IMR-90 (cell line): ENCODE results near the gene ADAMTS17. TPM values are rescaled to one million over a fixed set of nuclear protein-coding genes. Genes with fewer than 3 reads are reported as not detected.

Source experiments
- ATAC-seq: fragments of 200-7000 bp; cut with Tn5 transposase; 2 replicates; pipeline ENCODE4 v1.9.1; 2020; ENCODE audit warnings: low read depth, mild to moderate bottlenecking, moderate library complexity
- BruUV-seq: library from RNA; stranded (reverse); fragments of 400-500 nt; replicated peaks from 2 replicates; lab custom pipeline; 2021; lab: Mats Ljungman, UMichigan
- CTCF ChIA-PET: fragments of 300-600 bp; formaldehyde crosslinking; extraction: SDS; loops from one replicate; lab custom pipeline; 2021; ENCODE audit warnings: antibody characterized with exemption; lab: Yijun Ruan, JAX
- POLR2A ChIA-PET: fragments of 300-600 bp; sonication (Branson Sonifier 250); formaldehyde crosslinking; loops from one replicate; lab custom pipeline; 2022; ENCODE audit warnings: antibody characterized with exemption; ENCODE audit not compliant: unreplicated experiment; lab: Charles Lee
- DNase-seq: peaks from one replicate; pipeline ENCODE4 v3.0.0; 2013
- H2AFZ ChIP-seq: replicated peaks from 2 replicates; pipeline ENCODE3; 2013; ENCODE audit warnings: low read length, mild to moderate bottlenecking; ENCODE audit not compliant: poor library complexity
- H2AK5ac ChIP-seq: 2 replicates; pipeline ENCODE4 v1.6.1; 2013; ENCODE audit warnings: low read depth, low read length, inconsistent platforms
- H2AK9ac ChIP-seq: replicated peaks from 2 replicates; pipeline ENCODE3; 2013; ENCODE audit warnings: mild to moderate bottlenecking, low read depth, low read length, moderate library complexity; ENCODE audit not compliant: poor library complexity
- H2BK120ac ChIP-seq: 2 replicates; pipeline ENCODE4 v1.6.1; 2013; ENCODE audit warnings: low read depth, low read length, inconsistent platforms
- H2BK15ac ChIP-seq: 3 replicates; pipeline ENCODE4 v1.6.1; 2013; ENCODE audit warnings: low read depth, low read length, inconsistent platforms
- H2BK20ac ChIP-seq: 2 replicates; pipeline ENCODE4 v1.6.1; 2013; ENCODE audit warnings: low read depth, mild to moderate bottlenecking, inconsistent platforms, low read length, moderate library complexity
- H2BK5ac ChIP-seq: 2 replicates; pipeline ENCODE4 v1.6.1; 2013; ENCODE audit warnings: mild to moderate bottlenecking, low read depth, low read length, inconsistent platforms; ENCODE audit not compliant: poor library complexity, severe bottlenecking
- H3K14ac ChIP-seq: replicated peaks from 2 replicates; pipeline ENCODE4 v1.6.1; 2013; ENCODE audit warnings: low read depth, low read length, inconsistent platforms
- H3K18ac ChIP-seq: 2 replicates; pipeline ENCODE4 v1.6.1; 2013; ENCODE audit warnings: low read depth, low read length, control low read depth
- H3K23ac ChIP-seq: 2 replicates; pipeline ENCODE4 v1.6.1; 2013; ENCODE audit warnings: low read depth, low read length, inconsistent platforms
- H3K27ac ChIP-seq: 2 replicates; pipeline ENCODE4 v1.5.1; 2013; ENCODE audit warnings: mild to moderate bottlenecking, control low read depth, low read length; ENCODE audit not compliant: insufficient read depth
- H3K27me3 ChIP-seq: 2 replicates; pipeline ENCODE4 v1.6.1; 2013; ENCODE audit warnings: low read length; ENCODE audit not compliant: control insufficient read depth, insufficient read depth
- H3K36me3 ChIP-seq: 2 replicates; pipeline ENCODE4 v1.6.1; 2013; ENCODE audit warnings: low read length, mixed read lengths; ENCODE audit not compliant: control insufficient read depth, insufficient read depth
- H3K4ac ChIP-seq: 2 replicates; pipeline ENCODE4 v1.6.1; 2013; ENCODE audit warnings: low read depth, low read length, inconsistent platforms
- H3K4me1 ChIP-seq: 2 replicates; pipeline ENCODE4 v1.6.1; 2013; ENCODE audit warnings: low read length, mixed read lengths; ENCODE audit not compliant: control insufficient read depth, insufficient read depth
- H3K4me2 ChIP-seq: 2 replicates; pipeline ENCODE4 v1.6.1; 2013; ENCODE audit warnings: low read depth, mild to moderate bottlenecking, control low read depth, low read length, moderate library complexity
- H3K4me3 ChIP-seq: 2 replicates; pipeline ENCODE4 v1.5.1; 2013; ENCODE audit warnings: low read depth, mild to moderate bottlenecking, control low read depth, low read length, moderate library complexity; ENCODE audit not compliant: insufficient read depth
- H3K56ac ChIP-seq: 2 replicates; pipeline ENCODE4 v1.6.1; 2013; ENCODE audit warnings: low read length, inconsistent platforms; ENCODE audit not compliant: insufficient read depth; ENCODE audit errors: extremely low read depth
- H3K79me1 ChIP-seq, 2 experiments: 2 replicates each; pipeline ENCODE4 v1.6.1; 2013; ENCODE audit warnings: low read length in 2 of 2, inconsistent platforms in 1 of 2, low read depth in 1 of 2
- H3K9ac ChIP-seq: 2 replicates; pipeline ENCODE4 v1.6.1; 2013; ENCODE audit warnings: low read depth, low read length, control low read depth
- H3K9me1 ChIP-seq: 2 replicates; pipeline ENCODE4 v1.6.1; 2013; ENCODE audit warnings: low read length, inconsistent platforms; ENCODE audit not compliant: insufficient read depth
- H3K9me3 ChIP-seq: 2 replicates; pipeline ENCODE4 v1.6.1; 2013; ENCODE audit warnings: low read length; ENCODE audit not compliant: control insufficient read depth, insufficient read depth
- H4K20me1 ChIP-seq: 2 replicates; pipeline ENCODE4 v1.6.1; 2013; ENCODE audit warnings: low read length, inconsistent platforms; ENCODE audit not compliant: insufficient read depth
- H4K5ac ChIP-seq: 2 replicates; pipeline ENCODE4 v1.6.1; 2013; ENCODE audit warnings: mild to moderate bottlenecking, low read depth, low read length, control low read depth
- H4K8ac ChIP-seq, 2 experiments: 2 replicates each; pipeline ENCODE4 v1.6.1; 2013; ENCODE audit warnings: low read depth in 2 of 2, low read length in 2 of 2, control low read depth in 1 of 2, inconsistent platforms in 1 of 2
- H4K91ac ChIP-seq: 2 replicates; pipeline ENCODE4 v1.6.1; 2013; ENCODE audit warnings: low read depth, low read length, inconsistent platforms; ENCODE audit not compliant: insufficient read depth
- BHLHE40 ChIP-seq: fragments of 150-350 bp; IDR thresholded peaks from 2 replicates; pipeline ENCODE4 v1.6.1; 2016; ENCODE audit warnings: mild to moderate bottlenecking, low read depth, low read length
- CEBPB ChIP-seq: IDR thresholded peaks from 2 replicates; pipeline ENCODE4 v1.6.1; 2012; ENCODE audit warnings: low read depth, low read length, improper control_type of control experiment
- CHD1 ChIP-seq: IDR thresholded peaks from 2 replicates; pipeline ENCODE4 v1.6.1; 2012; ENCODE audit warnings: low read depth, low read length, improper control_type of control experiment
- ELK1 ChIP-seq: fragments of 150-350 bp; IDR thresholded peaks from 2 replicates; pipeline ENCODE4 v1.6.1; 2016; ENCODE audit warnings: low read depth, mild to moderate bottlenecking, low read length, moderate library complexity, borderline replicate concordance
- FOS ChIP-seq: fragments of 150-350 bp; IDR thresholded peaks from 2 replicates; pipeline ENCODE4 v1.6.1; 2016; ENCODE audit warnings: low read depth, low read length
- MAFK ChIP-seq: IDR thresholded peaks from 2 replicates; pipeline ENCODE4 v1.6.1; 2012; ENCODE audit warnings: low read depth, low read length, improper control_type of control experiment
- MAZ ChIP-seq: IDR thresholded peaks from 2 replicates; pipeline ENCODE4 v1.6.1; 2012; ENCODE audit warnings: low read depth, mild to moderate bottlenecking, low read length, improper control_type of control experiment, moderate library complexity, borderline replicate concordance
- MXI1 ChIP-seq: IDR thresholded peaks from 2 replicates; pipeline ENCODE4 v1.6.1; 2012; ENCODE audit warnings: low read depth, mild to moderate bottlenecking, low read length, moderate library complexity, borderline replicate concordance
- NFE2L2 ChIP-seq: fragments of 150-350 bp; IDR thresholded peaks from 2 replicates; pipeline ENCODE4 v1.6.1; 2016; ENCODE audit warnings: low read depth, mild to moderate bottlenecking, low read length
- POLR2A ChIP-seq: IDR thresholded peaks from 2 replicates; pipeline ENCODE4 v1.6.1; 2012; ENCODE audit warnings: mild to moderate bottlenecking, low read depth, low read length
- RAD21 ChIP-seq: IDR thresholded peaks from 2 replicates; pipeline ENCODE4 v1.6.1; 2012; ENCODE audit warnings: low read length, improper control_type of control experiment
- RCOR1 ChIP-seq: IDR thresholded peaks from 2 replicates; pipeline ENCODE4 v1.6.1; 2012; ENCODE audit warnings: mild to moderate bottlenecking, low read length, improper control_type of control experiment; ENCODE audit not compliant: insufficient replicate concordance
- RFX5 ChIP-seq: IDR thresholded peaks from 2 replicates; pipeline ENCODE4 v1.8.0; 2012; ENCODE audit warnings: low read depth, mild to moderate bottlenecking, low read length, moderate library complexity
- SMC3 ChIP-seq: fragments of 150-350 bp; IDR thresholded peaks from 2 replicates; pipeline ENCODE4 v1.6.1; 2016; ENCODE audit warnings: low read depth, mild to moderate bottlenecking, antibody characterized with exemption, low read length, moderate library complexity
- USF2 ChIP-seq: fragments of 150-350 bp; IDR thresholded peaks from 2 replicates; pipeline ENCODE4 v1.6.1; 2017; ENCODE audit warnings: mild to moderate bottlenecking, antibody characterized with exemption, low read length, low read depth
- WGBS, 2 experiments: methylation state at CpG; one replicate each; pipeline versions ENCODE4 v1.1.5 to v1.1.7; 2013; ENCODE audit warnings: missing lambda C conversion rate in 2 of 2; ENCODE audit not compliant: insufficient read length in 1 of 2; ENCODE audit errors: extremely low coverage in 2 of 2; 5-methylcytosine and 5-hydroxymethylcytosine counted together
- dilution Hi-C: fragments of 300-500 bp; cut with HindIII; formaldehyde crosslinking; loops from one replicate; pipeline ENCODE4 v1.14.3; 2018; ENCODE audit warnings: low sequenced_read_pairs; ENCODE audit not compliant: unreplicated experiment
- in situ Hi-C: fragments of 300-500 bp; cut with MboI; formaldehyde crosslinking; loops from 3 replicates; pipeline ENCODE4 v1.14.3; 2019; ENCODE audit warnings: low sequenced_read_pairs, inconsistent platforms, mixed read lengths
- intact Hi-C: fragments of 100-400 bp; cut with micrococcal nuclease; formaldehyde crosslinking; loops from 2 replicates; pipeline ENCODE4 v1.10.0; 2022
- polyA plus RNA-seq, 3 experiments: library from polyadenylated mRNA; depleted of rRNA; stranded (reverse); fragments of >200 nt; gene quantifications; 2 replicates each; pipeline ENCODE4 v1.2.3, GENCODE V29; 2012; ENCODE audit warnings: low replicate concordance in 1 of 3
- total RNA-seq: library from RNA; depleted of rRNA; stranded (reverse); fragments of >200 nt; gene quantifications from 2 replicates; pipeline ENCODE4 v1.2.3, GENCODE V29; 2012
- TF ChIP-seq, protein P1 (sequence below): conservative IDR thresholded peaks from 2 replicates; pipeline ENCODE4 v1.5.1; 2012; ENCODE audit warnings: mild to moderate bottlenecking, low read depth, low read length, improper control_type of control experiment

The ADAMTS17 gene
- total and polyA plus RNA-seq, 2 of the 4 experiments (the other 2 are of a cell fraction), result 0.03 TPM; not detected in 1

DNA sequence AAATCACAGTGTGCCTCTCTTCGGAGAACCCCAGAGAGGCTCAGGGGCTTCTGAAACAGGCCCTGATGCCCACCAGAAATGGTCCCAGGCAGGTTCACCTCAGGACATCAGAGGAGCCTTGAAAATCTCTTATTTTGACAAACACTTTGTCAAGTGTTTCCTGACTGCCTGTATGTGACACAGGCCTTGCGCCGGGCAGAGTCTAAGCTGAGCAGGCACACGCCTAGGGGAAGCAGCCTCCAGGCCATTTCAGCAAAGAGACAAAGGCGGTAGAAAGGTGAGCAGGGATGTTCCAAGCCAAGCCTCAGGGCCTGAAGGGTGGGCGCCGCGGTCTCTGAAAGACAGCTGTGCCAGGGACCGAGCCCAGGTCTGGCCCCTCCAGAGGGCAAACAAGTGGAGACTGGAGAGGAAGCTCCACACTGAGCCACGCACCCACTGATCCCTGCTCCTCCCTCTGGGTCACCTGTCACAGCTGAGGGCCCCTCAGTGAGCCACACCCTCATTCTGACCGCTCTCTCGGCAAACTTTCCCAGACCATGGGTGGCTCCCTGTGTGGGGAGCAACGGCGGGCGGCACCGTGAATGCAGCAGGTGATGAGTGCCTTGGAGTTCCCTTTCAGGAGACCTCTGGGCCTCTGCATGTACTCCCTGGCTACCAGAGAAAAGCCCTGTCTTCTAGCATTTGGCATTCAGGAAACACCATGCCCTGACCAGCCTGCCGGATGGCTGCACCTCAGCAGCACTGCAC is 136.1 kb downstream of the ADAMTS17 start:
- Histone ChIP-seq H2BK15ac (no peak overlapping the region), H3K4me3 (no peak overlapping the region), H3K27ac (no peak overlapping the region), H3K4me1 (no peaks in the 10 kb centered on the region), H3K27me3 (no peaks in the 10 kb centered on the region), H2AK9ac (no peak overlapping the region), H4K20me1 (no peaks in the 10 kb centered on the region), H4K91ac (no peak overlapping the region), H3K4me2 (no peak overlapping the region), H3K14ac (no peak overlapping the region), H3K4ac (no peak overlapping the region), H2AFZ (no peak overlapping the region), H3K36me3 (no peaks in the 10 kb centered on the region), H3K9me1 (no peaks in the 10 kb centered on the region), H3K23ac (no peak overlapping the region), H3K56ac (no peak overlapping the region), H3K18ac (no peak overlapping the region), H2BK5ac (no peak overlapping the region), H3K9ac (no peak overlapping the region), H2AK5ac (no peak overlapping the region), H3K9me3 (peaks cover 44% of the 10 kb centered on the region), H2BK120ac (no peak overlapping the region), H4K8ac (no peak overlapping the region), H2BK20ac (no peak overlapping the region), H3K79me1 (no peaks in the 10 kb centered on the region), H4K5ac (no peak overlapping the region)
- BruUV-seq, result no TSS peak
- 59% methylated on average over 9 of the region's 17 CpGs; no CpG with 5 or more reads in 1 of the 2 experiments for WGBS, 2 experiments
- TF ChIP-seq FOS, result no peak
- no peak for TF ChIP-seq RCOR1
- TF ChIP-seq CHD1, result no peak
- TF ChIP-seq ELK1, result no peak
- no peak for TF ChIP-seq MAFK
- no peak for TF ChIP-seq BHLHE40
- TF ChIP-seq, protein P1, sequence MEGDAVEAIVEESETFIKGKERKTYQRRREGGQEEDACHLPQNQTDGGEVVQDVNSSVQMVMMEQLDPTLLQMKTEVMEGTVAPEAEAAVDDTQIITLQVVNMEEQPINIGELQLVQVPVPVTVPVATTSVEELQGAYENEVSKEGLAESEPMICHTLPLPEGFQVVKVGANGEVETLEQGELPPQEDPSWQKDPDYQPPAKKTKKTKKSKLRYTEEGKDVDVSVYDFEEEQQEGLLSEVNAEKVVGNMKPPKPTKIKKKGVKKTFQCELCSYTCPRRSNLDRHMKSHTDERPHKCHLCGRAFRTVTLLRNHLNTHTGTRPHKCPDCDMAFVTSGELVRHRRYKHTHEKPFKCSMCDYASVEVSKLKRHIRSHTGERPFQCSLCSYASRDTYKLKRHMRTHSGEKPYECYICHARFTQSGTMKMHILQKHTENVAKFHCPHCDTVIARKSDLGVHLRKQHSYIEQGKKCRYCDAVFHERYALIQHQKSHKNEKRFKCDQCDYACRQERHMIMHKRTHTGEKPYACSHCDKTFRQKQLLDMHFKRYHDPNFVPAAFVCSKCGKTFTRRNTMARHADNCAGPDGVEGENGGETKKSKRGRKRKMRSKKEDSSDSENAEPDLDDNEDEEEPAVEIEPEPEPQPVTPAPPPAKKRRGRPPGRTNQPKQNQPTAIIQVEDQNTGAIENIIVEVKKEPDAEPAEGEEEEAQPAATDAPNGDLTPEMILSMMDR, result no peak
- TF ChIP-seq POLR2A, result no peak
- no peak for TF ChIP-seq SMC3
- TF ChIP-seq MAZ, result no peak
- TF ChIP-seq NFE2L2, result no peak
- TF ChIP-seq CEBPB, result no peak
- TF ChIP-seq MXI1, result no peak
- no peak for TF ChIP-seq USF2
- no peak for TF ChIP-seq RAD21
- TF ChIP-seq RFX5, result no peak
- ChIA-PET CTCF (no interaction called here), POLR2A (no interaction called here)
- dilution Hi-C loops, result no loop called here
- ATAC-seq (no peak), DNase-seq (no peak)
- intact Hi-C loops, result no loop called here
- in situ Hi-C loops, result no loop called here
